Neural cell (in vitro differentiated cells): ENCODE measurements around the gene NRP1.

Source experiments
- EP300 ChIP-seq: fragments of 450-650 bp; conservative IDR thresholded peaks from 2 replicates; pipeline ENCODE4 v1.6.1; 2014; ENCODE audit warnings: antibody characterized with exemption, mild to moderate bottlenecking, moderate library complexity; ENCODE audit not compliant: poor library complexity, severe bottlenecking
- POLR2AphosphoS5 ChIP-seq: IDR thresholded peaks from 2 replicates; pipeline ENCODE4 v1.6.1; 2012
- RAD21 ChIP-seq: fragments of 450-650 bp; conservative IDR thresholded peaks from 2 replicates; pipeline ENCODE4 v1.6.1; 2014; ENCODE audit warnings: antibody characterized with exemption, mild to moderate bottlenecking, moderate library complexity
- SMC3 ChIP-seq: fragments of 450-650 bp; conservative IDR thresholded peaks from 2 replicates; pipeline ENCODE4 v1.6.1; 2014; ENCODE audit warnings: antibody characterized with exemption, mild to moderate bottlenecking, moderate library complexity; ENCODE audit not compliant: poor library complexity
- TF ChIP-seq, protein P1 (sequence below): fragments of 450-650 bp; IDR thresholded peaks from 2 replicates; pipeline ENCODE4 v1.5.1; 2014; ENCODE audit warnings: antibody characterized with exemption, mild to moderate bottlenecking, moderate library complexity; ENCODE audit not compliant: poor library complexity, severe bottlenecking
- TF ChIP-seq, protein P2 (sequence below): IDR thresholded peaks from 2 replicates; pipeline ENCODE4 v1.6.1; 2012; ENCODE audit warnings: borderline replicate concordance

DNA sequence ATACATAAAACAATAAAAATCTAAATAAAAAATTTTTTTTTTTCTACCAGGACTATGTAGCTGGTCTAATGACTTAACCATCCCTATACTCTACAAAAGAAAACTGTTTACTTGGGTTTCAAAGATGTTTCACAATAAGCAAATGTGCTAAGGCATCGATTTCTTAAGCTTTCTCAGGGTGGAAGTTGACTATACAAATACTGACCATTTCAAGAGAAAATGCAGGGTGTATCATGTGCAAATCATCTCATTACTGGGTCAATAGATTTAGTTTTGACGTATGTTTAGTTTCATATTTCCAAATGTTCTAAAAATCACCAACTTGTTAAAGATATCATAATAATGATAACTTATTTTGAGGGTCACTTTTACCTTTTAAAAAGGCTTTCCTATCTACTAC is 7.5 kb downstream of the NRP1 start:
- TF ChIP-seq EP300 (no peak), POLR2AphosphoS5 (no peak), RAD21 (no peak), SMC3 (no peak)
- TF ChIP-seq, protein P1, sequence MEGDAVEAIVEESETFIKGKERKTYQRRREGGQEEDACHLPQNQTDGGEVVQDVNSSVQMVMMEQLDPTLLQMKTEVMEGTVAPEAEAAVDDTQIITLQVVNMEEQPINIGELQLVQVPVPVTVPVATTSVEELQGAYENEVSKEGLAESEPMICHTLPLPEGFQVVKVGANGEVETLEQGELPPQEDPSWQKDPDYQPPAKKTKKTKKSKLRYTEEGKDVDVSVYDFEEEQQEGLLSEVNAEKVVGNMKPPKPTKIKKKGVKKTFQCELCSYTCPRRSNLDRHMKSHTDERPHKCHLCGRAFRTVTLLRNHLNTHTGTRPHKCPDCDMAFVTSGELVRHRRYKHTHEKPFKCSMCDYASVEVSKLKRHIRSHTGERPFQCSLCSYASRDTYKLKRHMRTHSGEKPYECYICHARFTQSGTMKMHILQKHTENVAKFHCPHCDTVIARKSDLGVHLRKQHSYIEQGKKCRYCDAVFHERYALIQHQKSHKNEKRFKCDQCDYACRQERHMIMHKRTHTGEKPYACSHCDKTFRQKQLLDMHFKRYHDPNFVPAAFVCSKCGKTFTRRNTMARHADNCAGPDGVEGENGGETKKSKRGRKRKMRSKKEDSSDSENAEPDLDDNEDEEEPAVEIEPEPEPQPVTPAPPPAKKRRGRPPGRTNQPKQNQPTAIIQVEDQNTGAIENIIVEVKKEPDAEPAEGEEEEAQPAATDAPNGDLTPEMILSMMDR: no peak
- TF ChIP-seq, protein P2, sequence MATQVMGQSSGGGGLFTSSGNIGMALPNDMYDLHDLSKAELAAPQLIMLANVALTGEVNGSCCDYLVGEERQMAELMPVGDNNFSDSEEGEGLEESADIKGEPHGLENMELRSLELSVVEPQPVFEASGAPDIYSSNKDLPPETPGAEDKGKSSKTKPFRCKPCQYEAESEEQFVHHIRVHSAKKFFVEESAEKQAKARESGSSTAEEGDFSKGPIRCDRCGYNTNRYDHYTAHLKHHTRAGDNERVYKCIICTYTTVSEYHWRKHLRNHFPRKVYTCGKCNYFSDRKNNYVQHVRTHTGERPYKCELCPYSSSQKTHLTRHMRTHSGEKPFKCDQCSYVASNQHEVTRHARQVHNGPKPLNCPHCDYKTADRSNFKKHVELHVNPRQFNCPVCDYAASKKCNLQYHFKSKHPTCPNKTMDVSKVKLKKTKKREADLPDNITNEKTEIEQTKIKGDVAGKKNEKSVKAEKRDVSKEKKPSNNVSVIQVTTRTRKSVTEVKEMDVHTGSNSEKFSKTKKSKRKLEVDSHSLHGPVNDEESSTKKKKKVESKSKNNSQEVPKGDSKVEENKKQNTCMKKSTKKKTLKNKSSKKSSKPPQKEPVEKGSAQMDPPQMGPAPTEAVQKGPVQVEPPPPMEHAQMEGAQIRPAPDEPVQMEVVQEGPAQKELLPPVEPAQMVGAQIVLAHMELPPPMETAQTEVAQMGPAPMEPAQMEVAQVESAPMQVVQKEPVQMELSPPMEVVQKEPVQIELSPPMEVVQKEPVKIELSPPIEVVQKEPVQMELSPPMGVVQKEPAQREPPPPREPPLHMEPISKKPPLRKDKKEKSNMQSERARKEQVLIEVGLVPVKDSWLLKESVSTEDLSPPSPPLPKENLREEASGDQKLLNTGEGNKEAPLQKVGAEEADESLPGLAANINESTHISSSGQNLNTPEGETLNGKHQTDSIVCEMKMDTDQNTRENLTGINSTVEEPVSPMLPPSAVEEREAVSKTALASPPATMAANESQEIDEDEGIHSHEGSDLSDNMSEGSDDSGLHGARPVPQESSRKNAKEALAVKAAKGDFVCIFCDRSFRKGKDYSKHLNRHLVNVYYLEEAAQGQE: no peak
